ENCODE results near the gene FHIT.

FHIT gene

GRCh38 chr3:60126511-60127304 lies 1124.5 kb downstream of the FHIT start:
- no peak for DNase-seq

- no peak for DNase-seq
Observed at GRCh38 chr3:60125686-60126085, 1125.6 kb downstream of the FHIT start.

GRCh38 chr3:60120245-60120644 lies 1131.0 kb downstream of the FHIT start:
- no peak for DNase-seq

- DNase-seq: no peak
Observed at GRCh38 chr3:60114191-60114590, 1137.1 kb downstream of the FHIT start.

- no peak for DNase-seq
Observed at GRCh38 chr3:60107275-60107674, 1144.0 kb downstream of the FHIT start.

- DNase-seq: no peak
Observed at GRCh38 chr3:60102154-60102553, 1149.1 kb downstream of the FHIT start.

GRCh38 chr3:60101621-60102020 lies 1149.6 kb downstream of the FHIT start:
- no peak for DNase-seq

GRCh38 chr3:60096403-60096802 lies 1154.8 kb downstream of the FHIT start:
- no peak for DNase-seq

- DNase-seq: no peak
Observed at GRCh38 chr3:60095930-60096329, 1155.3 kb downstream of the FHIT start.

GRCh38 chr3:60095516-60095915 lies 1155.7 kb downstream of the FHIT start:
- DNase-seq: no peak

GRCh38 chr3:60094392-60094947 lies 1156.8 kb downstream of the FHIT start:
- DNase-seq: peak; percentile 57

GRCh38 chr3:60090548-60090947 lies 1160.7 kb downstream of the FHIT start:
- DNase-seq: no peak

GRCh38 chr3:60086811-60087210 lies 1164.4 kb downstream of the FHIT start:
- DNase-seq: no peak

GRCh38 chr3:60085649-60086048 lies 1165.6 kb downstream of the FHIT start:
- no peak for DNase-seq

GRCh38 chr3:60081381-60082095 lies 1169.7 kb downstream of the FHIT start:
- no peak for DNase-seq

- no peak for DNase-seq
Observed at GRCh38 chr3:60080648-60081047, 1170.6 kb downstream of the FHIT start.

GRCh38 chr3:60079076-60079475 lies 1172.2 kb downstream of the FHIT start:
- no peak for DNase-seq

GRCh38 chr3:60076331-60076730 lies 1174.9 kb downstream of the FHIT start:
- no peak for DNase-seq

- DNase-seq: no peak
Observed at GRCh38 chr3:60073942-60074341, 1177.3 kb downstream of the FHIT start.

GRCh38 chr3:60073228-60073627 lies 1178.0 kb downstream of the FHIT start:
- DNase-seq: no peak

GRCh38 chr3:60070366-60070765 lies 1180.9 kb downstream of the FHIT start:
- DNase-seq: no peak

GRCh38 chr3:60065227-60065868 lies 1185.9 kb downstream of the FHIT start:
- DNase-seq: no peak

All from NCI-H510A treated with DMSO at 0.1 percent for 48 hours (cell line).